Activated CD8-positive, alpha-beta memory T cell treated with anti-CD3 and anti-CD28 coated beads for 36 hours (primary cell): ENCODE measurements around the gene SNAPC1. TPM values are rescaled to one million over a fixed set of nuclear protein-coding genes. Genes with fewer than 3 reads are reported as not detected.

ENCODE experiments used
- CTCF ChIA-PET: fragments of 350-600 bp; sonication (Branson Sonifier 250); formaldehyde crosslinking; loops from one replicate; lab custom pipeline; 2021; ENCODE audit warnings: antibody characterized with exemption; lab: Charles Lee
- POLR2A ChIA-PET: fragments of 350-600 bp; sonication (Branson Sonifier 250); formaldehyde crosslinking; loops from one replicate; lab custom pipeline; 2021; ENCODE audit warnings: antibody characterized with exemption; lab: Charles Lee
- total RNA-seq, 2 experiments: library from RNA; stranded (reverse); gene quantifications; one replicate each; pipeline ENCODE4 v1.2.3, GENCODE V29; 2021

Gene SNAPC1, protein sequence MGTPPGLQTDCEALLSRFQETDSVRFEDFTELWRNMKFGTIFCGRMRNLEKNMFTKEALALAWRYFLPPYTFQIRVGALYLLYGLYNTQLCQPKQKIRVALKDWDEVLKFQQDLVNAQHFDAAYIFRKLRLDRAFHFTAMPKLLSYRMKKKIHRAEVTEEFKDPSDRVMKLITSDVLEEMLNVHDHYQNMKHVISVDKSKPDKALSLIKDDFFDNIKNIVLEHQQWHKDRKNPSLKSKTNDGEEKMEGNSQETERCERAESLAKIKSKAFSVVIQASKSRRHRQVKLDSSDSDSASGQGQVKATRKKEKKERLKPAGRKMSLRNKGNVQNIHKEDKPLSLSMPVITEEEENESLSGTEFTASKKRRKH
- total RNA-seq, result 10 to 100 TPM in 1 of 2 experiments, 1 to 10 TPM in 1; 9.9 to 10.1 TPM

DNA sequence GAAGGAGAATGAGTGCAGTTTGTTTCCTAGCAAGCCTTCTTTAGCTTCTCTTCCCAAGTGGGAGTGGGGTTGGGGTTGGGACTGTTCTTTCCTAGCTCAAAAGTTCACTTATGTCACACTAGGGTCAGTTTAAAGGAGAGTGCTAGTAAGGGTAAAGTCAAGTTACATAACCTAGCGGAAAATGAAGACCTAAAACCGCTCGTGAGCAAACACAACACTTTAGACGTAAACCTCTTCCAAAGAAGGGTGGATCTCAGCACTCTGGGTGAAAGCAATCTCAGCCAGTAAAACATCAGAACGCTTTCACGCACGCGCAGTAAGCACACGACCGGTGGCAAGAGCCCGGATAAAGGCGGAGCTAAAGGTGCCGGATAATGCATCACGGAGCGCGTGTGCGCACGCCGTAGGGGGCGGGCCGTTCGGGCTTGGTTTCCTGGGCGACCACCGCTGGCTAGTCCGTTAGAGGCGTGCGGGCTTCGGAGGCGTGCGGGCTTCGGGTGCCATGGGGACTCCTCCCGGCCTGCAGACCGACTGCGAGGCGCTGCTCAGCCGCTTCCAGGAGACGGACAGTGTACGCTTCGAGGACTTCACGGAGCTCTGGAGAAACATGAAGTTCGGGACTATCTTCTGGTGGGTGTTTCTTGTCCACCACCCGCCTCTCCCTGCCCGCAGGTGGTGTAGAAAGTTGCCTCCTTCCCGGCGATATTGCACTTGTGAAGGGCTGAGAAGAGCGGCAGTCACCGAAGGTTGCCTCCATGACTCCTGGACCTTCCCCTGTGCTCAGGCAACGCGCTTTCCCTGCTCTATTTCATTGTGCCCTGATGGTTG is at the start of gene SNAPC1:
SNAPC1 (plus strand) TSS at position 462 of the 828 bp plus-strand sequence; CDS start at position 503, 41 bp downstream.
- POLR2A ChIA-PET, result interaction anchor here (0.7 to 0.9 kb wide), 3 partner anchors 11 to 76 kb away, joined by 3 to 5 read pairs (median 4); partner anchors contain the start of gene HIF1A
- CTCF ChIA-PET, result interaction anchor here (0.6 to 1.2 kb wide), 7 partner anchors 19 to 374 kb away, joined by 3 to 4 read pairs (median 3); no protein-coding TSS in a partner anchor

DNA sequence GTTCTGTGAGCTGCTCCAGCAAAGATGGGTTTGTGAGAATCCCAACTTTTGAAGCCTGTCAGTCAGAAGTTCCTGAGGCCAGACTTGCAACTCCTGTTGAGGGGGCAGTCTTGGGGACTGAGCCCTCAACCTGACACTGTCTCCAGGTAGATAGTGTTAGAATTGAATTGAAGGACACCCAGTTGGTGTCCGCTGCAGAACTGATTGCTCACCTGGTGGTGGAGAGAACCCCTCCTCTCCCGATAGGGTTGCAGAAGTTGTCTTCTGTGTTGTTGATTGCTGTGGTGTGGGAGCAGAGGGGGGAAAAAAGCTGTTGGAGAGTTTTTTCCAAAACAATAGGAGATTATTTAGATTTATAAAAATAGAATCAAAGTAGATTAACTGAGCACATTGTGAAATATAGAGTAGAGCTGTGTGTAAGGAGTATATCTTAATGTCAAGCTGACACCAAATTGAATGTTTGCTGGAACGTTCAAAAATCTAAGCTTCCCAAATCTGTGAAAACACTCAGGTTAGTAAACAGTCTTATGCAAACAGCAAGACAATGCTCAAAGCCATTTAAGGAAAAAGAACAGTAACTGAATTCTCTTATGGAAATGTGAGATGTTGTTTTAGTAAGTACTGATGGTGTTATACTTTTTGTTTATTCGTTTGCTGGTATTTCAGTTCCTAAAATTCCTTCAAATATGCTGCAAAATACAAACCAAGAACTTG is 48.3 kb upstream of the SNAPC1 start:
- ChIA-PET POLR2A (interaction anchor here (0.7 to 0.9 kb wide), 2 partner anchors 50 to 53 kb away, joined by 3 to 4 read pairs; no protein-coding TSS in a partner anchor), CTCF (interaction anchor here (0.6 to 1.5 kb wide), 3 partner anchors 8 to 185 kb away, joined by 3 to 4 read pairs (median 3); no protein-coding TSS in a partner anchor)

DNA sequence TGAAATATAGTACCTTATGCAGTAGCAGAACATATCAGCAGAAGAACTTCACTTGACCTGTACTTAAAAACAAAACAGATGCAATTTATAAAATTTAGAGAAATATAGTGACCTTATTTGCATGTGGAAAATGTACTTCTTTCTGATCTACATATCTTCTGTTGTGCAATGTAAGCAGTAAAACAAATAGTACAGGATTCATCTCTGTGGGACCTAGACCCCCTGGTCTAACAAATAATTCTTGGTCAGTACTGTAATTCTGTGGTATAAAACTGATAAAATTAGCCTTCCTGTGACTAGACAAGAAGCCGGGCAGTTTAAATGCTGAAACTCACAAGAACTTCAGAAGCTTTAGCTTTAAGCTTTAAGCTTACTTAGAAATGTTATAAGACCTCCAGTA is 45.3 kb upstream of the SNAPC1 start:
- ChIA-PET CTCF (interaction anchor here (1.2 kb wide), 1 partner anchor 103 kb away, joined by 3 read pairs; no protein-coding TSS in a partner anchor), POLR2A (no interaction called here)

DNA sequence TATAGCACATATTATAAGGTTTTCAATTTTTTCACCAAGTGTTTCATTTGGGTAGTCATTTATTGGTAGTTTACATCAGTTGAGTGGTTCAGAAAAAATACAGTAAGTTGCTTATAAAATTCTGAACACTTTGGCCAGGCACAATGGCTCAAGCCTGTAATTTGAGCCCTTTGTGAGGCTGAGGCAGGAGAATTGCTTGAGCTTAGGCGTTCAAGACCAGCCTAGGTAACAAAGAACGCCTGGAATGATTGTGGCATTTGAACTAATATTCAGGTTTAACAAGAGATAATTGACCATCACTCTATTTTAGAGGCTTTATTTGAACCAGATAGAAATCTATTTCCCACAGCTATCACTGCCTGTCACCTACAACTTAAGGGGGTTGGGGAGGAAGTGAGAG is 44.2 kb upstream of the SNAPC1 start:
- ChIA-PET POLR2A (no interaction called here), CTCF (interaction anchor here (1.1 to 1.6 kb wide), 3 partner anchors 11 to 120 kb away, joined by 3 to 4 read pairs (median 3); no protein-coding TSS in a partner anchor)

DNA sequence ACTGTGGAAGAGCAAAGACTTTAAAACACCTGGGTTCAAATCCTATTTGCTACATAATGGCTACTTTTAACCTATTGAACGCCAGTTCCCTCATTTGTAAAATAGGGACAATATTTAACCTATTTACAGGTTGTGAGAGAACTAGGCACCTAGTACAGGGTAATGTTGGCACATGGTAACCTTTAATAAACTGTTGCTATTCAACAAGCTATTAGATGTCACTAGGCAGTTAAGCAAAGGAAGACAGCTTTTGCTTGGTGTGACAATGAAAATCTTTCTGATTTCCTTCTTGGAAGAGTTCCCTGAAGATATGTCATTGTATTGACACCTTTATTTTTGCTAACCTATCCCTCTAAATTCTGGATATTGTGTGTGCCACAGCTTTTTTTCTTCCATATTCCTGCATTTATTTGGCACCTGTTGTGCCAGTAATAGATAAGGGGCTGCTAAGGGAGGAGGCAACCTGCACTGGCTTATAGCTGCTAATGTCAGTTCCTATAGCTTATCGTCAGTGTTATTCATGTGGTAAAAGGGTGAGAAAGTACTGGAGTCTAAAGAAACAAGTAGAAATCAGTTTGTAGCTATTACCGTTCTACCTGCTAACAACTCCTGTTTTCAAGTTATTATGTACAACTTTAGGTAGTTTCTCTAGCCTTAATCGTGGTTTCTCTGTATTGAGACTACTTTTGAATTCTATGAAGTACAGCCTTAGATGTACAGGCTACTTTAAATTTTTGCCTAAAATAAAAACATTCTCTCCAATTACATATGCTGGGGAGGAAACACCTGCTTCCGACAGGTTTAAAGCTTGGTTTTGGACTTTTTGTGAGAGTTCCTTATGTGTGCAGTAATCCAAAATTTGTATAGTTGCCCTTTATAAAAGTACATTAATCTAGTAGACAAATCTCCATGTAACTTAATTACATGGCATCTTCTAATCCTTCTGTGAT is 42.6 kb upstream of the SNAPC1 start:
- CTCF ChIA-PET, result interaction anchor here (0.9 to 1.4 kb wide), 2 partner anchors 20 to 244 kb away, joined by 3 to 5 read pairs; no protein-coding TSS in a partner anchor
- POLR2A ChIA-PET, result interaction anchor here (0.5 kb wide), 1 partner anchor 27 kb away, joined by 4 read pairs; no protein-coding TSS in a partner anchor

DNA sequence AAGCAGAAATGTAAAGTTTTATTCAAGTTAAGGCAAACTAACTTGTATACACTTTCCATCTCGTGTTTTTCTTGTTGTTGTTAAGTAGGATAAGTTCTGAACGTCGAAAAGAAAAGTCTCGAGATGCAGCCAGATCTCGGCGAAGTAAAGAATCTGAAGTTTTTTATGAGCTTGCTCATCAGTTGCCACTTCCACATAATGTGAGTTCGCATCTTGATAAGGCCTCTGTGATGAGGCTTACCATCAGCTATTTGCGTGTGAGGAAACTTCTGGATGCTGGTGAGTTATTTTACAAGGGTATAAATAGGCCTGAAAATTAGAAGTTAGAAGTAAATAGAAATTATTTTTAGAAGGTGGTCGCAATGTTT is 41.9 kb upstream of the SNAPC1 start:
- CTCF ChIA-PET, result interaction anchor here (0.9 to 1.4 kb wide), 2 partner anchors 19 to 245 kb away, joined by 3 to 5 read pairs; no protein-coding TSS in a partner anchor

DNA sequence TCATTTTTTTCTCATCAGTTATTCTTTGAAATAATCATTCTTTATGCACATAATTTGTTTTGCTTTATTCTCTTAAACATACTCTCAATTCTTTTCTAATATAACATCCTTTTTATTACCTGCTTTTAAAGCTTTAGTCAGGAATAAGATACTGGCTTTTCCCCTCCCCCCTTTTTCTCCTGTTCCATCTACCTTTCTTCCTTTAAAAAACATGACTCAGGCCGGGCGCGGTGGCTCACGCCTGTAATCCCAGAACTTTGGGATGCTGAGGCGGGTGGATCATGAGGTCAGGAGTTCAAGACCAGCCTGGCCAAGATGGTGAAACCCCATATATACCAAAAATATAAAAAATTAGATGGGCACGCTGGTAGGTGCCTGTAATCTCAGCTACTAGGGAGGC is 41.5 kb upstream of the SNAPC1 start:
- CTCF ChIA-PET, result interaction anchor here (0.9 to 1.4 kb wide), 2 partner anchors 19 to 245 kb away, joined by 3 to 5 read pairs; no protein-coding TSS in a partner anchor
- POLR2A ChIA-PET, result interaction anchor here (0.9 kb wide), 1 partner anchor 227 kb away, joined by 4 read pairs; no protein-coding TSS in a partner anchor

More for the DNA sequence above, 41.9 kb upstream of the SNAPC1 start:
- POLR2A ChIA-PET, result interaction anchor here (0.9 kb wide), 1 partner anchor 226 kb away, joined by 4 read pairs; no protein-coding TSS in a partner anchor

DNA sequence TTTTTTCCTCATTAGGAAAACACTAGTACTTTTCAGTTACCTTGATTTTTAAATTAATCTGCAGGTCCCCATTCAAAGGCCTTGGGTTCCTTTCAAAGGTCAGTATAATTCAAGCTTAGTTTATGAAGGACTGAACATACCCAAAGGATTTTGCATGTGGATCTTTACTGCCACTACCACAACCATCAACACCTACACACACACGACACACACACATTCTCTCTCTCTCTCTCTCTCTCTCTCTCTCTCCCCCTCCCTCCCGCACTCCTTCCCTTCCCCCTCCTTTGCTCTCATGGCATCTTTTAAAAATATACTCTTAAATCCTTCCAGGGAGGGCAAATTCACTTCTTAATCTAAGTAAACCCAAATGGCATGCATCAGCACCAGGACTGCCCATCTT is 38.1 kb upstream of the SNAPC1 start:
- ChIA-PET CTCF (no interaction called here), POLR2A (no interaction called here)

DNA sequence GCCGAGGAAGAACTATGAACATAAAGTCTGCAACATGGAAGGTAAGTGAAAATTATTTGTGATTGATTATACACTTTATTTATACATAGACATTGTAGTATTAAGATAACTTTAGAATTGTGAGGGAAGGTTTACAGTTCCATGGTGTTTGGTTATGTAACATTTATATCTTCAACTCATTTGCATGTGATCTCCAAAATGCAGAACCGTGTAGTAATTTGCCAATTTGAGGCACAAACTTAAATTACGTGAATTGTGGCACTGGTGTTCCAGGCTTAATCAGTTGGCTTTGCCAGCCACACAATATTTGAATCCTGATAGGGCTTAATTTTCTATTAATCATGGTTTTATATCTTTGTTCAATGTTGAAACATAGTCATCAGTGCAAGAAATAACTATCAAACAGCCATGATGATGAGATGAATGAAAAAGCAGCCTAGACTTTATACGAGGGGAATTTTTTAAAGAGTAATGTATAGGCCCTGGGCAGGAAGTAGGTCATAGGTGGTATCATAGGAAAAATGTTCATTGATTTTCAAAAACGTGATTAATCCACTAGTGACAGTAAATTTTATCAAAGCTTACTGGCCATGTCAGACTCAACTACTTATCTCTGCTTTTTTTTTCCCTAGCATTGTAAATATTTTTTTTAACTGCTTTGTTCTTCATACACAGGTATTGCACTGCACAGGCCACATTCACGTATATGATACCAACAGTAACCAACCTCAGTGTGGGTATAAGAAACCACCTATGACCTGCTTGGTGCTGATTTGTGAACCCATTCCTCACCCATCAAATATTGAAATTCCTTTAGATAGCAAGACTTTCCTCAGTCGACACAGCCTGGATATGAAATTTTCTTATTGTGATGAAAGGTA is 35.2 kb upstream of the SNAPC1 start:
- ChIA-PET POLR2A (no interaction called here), CTCF (no interaction called here)

DNA sequence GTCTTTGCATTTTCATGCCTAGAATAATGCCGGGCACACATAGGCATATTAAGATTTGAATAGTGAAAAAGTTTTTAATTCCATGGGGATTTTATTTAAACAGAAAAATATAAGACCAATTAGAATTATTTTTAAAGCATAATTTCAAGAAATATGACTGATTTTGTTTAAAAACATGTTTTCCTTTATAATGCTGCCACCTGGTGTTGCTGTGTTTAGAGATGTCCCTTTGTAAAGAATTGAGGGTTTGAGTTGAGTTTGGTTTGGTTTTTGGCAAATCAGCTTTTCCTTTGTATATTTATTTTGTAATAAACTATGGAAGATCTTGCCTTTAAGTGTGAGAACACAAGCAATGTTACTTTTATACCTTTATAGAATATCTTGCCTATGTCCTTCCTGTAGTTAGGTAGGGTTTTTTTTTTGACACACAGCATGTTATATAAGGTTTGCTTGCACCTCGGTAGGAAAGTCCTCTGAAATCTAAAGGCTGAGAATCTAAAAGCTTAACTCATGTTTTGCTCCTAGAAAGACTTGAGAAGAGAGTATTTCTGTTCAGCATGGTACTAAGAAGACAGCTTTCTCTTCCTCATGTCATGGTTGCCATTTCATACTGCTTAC is 31.4 kb upstream of the SNAPC1 start:
- ChIA-PET CTCF (interaction anchor here (1.1 kb wide), 1 partner anchor 410 kb away, joined by 3 read pairs; the partner anchor contains the start of gene PRKCH), POLR2A (no interaction called here)

DNA sequence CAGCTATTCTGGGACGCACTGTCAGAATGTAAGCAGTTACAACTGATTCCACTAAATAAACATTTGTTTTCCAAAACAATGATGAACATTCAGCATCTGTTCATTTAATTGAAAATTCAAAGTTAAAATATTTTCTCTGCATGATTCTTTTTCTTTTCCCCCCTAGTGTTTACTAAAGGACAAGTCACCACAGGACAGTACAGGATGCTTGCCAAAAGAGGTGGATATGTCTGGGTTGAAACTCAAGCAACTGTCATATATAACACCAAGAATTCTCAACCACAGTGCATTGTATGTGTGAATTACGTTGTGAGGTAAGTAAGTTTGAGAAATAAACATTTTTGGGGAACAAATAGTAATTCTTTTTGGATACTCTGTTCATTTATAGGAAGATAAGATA is 28.2 kb upstream of the SNAPC1 start:
- ChIA-PET POLR2A (no interaction called here), CTCF (interaction anchor here (1.7 kb wide), 1 partner anchor 12 kb away, joined by 3 read pairs; no protein-coding TSS in a partner anchor)

DNA sequence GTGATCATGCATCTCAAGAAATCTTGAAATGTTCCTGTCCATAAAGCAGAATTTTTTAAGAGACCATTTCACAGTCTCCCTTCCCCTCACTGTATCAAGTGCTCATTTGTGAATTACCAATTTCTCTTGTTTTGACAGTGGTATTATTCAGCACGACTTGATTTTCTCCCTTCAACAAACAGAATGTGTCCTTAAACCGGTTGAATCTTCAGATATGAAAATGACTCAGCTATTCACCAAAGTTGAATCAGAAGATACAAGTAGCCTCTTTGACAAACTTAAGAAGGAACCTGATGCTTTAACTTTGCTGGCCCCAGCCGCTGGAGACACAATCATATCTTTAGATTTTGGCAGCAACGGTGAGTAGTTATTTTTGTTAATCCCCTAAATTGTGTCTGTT is 25.5 kb upstream of the SNAPC1 start:
- ChIA-PET CTCF (no interaction called here), POLR2A (no interaction called here)

DNA sequence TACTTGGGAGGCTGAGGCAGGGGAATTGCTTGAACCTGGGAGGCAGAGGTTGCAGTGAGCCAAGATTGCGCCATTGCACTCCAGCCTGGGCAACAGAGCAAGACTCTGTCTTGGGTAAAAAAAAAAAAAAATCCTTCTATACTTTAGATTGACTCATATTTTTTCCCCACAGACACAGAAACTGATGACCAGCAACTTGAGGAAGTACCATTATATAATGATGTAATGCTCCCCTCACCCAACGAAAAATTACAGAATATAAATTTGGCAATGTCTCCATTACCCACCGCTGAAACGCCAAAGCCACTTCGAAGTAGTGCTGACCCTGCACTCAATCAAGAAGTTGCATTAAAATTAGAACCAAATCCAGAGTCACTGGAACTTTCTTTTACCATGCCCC is 24.3 kb upstream of the SNAPC1 start:
- ChIA-PET CTCF (no interaction called here), POLR2A (interaction anchor here (1.5 kb wide), 1 partner anchor 43 kb away, joined by 4 read pairs; the partner anchor contains the start of gene HIF1A)

DNA sequence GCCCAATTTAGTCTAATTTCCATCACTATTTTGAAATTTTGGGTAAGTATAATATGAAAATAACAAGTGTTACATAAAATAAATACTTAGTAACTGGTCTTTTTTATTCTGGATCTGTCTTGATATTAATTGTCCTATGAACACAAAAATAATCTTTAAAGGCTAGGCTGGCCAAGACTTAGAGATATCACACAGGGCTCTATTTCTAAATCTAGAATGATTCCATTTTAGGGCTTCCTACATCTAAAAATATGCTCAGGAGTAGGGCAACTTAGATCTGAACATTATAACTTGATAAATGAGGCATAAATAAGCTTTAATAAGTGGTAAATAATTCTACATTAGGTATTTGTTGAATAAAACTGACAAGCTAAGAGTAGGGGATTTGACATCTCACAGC is 23.1 kb upstream of the SNAPC1 start:
- CTCF ChIA-PET, result interaction anchor here (0.9 to 1.2 kb wide), 2 partner anchors 10 to 19 kb away, joined by 3 to 4 read pairs; no protein-coding TSS in a partner anchor
- POLR2A ChIA-PET, result interaction anchor here (1.5 kb wide), 1 partner anchor 44 kb away, joined by 4 read pairs; the partner anchor contains the start of gene HIF1A

DNA sequence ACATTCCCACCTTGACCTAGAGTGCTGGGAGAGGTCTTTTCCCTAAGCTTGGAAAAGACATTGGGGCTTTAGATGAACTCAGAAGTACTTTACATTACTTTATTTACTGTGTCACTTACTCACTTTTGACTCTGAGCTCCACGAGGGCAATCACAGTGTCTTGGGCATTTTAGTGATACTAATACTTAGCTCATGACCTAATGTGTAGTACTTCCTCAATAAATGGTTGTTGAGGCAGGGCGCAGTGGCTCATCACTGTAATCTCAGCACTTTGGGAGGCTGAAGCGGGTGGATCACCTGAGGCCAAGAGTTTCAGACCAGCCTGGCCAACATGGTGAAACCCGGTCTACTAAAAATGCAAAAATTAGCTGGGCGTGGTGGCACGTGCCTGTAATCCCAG is 19.8 kb upstream of the SNAPC1 start:
- POLR2A ChIA-PET, result no interaction called here

DNA sequence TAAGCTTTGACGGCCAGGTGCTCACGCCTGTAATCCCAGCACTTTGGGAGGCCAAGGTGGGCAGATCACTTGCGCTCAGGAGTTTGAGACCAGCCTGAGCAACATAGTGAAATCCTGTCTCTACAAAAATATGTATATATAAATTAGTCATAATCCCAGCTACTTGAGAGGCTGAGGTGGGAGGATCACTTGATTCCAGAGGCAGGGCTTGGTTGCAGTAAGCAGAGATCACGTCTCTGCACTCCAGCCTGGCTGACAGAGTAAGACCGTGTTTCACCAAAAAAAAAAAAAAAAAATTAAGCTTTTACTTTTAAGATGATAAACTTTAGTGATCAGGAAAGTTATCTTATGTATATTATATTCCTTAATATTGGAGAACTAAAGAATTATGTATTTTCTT is 18.0 kb upstream of the SNAPC1 start:
- ChIA-PET CTCF (no interaction called here), POLR2A (interaction anchor here (0.6 kb wide), 1 partner anchor 211 kb away, joined by 4 read pairs; no protein-coding TSS in a partner anchor)

More for the DNA sequence above, 19.8 kb upstream of the SNAPC1 start:
- CTCF ChIA-PET, result interaction anchor here (0.6 to 1.8 kb wide), 4 partner anchors 19 to 451 kb away, joined by 3 to 4 read pairs (median 4); partner anchors contain the start of gene SNAPC1
